ENCODE results near the gene ZNF681.
"Not testable (repeated sequence)": the region's sequence is repeated elsewhere in the genome, so short reads cannot be mapped to it uniquely, and the experiment has no call there.

The ZNF681 gene

GRCh38 chr19:23758187-23759074, at the start of gene ZNF681:
TSS of gene ZNF681 (minus strand) at chr19:23758891. CDS start at chr19:23758749, 142 bp downstream.
- peak; percentile 92 for DNase-seq

GRCh38 chr19:23804676-23805075, 46.0 kb upstream of the ZNF681 start:
- DNase-seq, result no peak

- DNase-seq, result peak; percentile 20
Measured at GRCh38 chr19:23802290-23802689, 43.6 kb upstream of the ZNF681 start.

- DNase-seq, result no peak
Measured at GRCh38 chr19:23801803-23802202, 43.1 kb upstream of the ZNF681 start.

- no peak for DNase-seq
Measured at GRCh38 chr19:23800868-23801267, 42.2 kb upstream of the ZNF681 start.

GRCh38 chr19:23800271-23800670, 41.6 kb upstream of the ZNF681 start:
- DNase-seq, result peak; percentile 48

GRCh38 chr19:23799321-23799720, 40.6 kb upstream of the ZNF681 start:
- DNase-seq, result peak; percentile 71

- no peak for DNase-seq
Measured at GRCh38 chr19:23795462-23795861, 36.8 kb upstream of the ZNF681 start.

- DNase-seq, result no peak
Measured at GRCh38 chr19:23792784-23793183, 34.1 kb upstream of the ZNF681 start.

- no peak for DNase-seq
Measured at GRCh38 chr19:23790641-23791488, 32.2 kb upstream of the ZNF681 start.

- no peak for DNase-seq
Measured at GRCh38 chr19:23789246-23789645, 30.6 kb upstream of the ZNF681 start.

- no peak for DNase-seq
Measured at GRCh38 chr19:23788411-23788810, 29.7 kb upstream of the ZNF681 start.

GRCh38 chr19:23787106-23787505, 28.4 kb upstream of the ZNF681 start:
- DNase-seq, result no peak

- no peak for DNase-seq
Measured at GRCh38 chr19:23785982-23786381, 27.3 kb upstream of the ZNF681 start.

GRCh38 chr19:23784274-23784673, 25.6 kb upstream of the ZNF681 start:
- DNase-seq, result no peak

GRCh38 chr19:23783636-23784035, 24.9 kb upstream of the ZNF681 start:
- no peak for DNase-seq

GRCh38 chr19:23779645-23780044, 21.0 kb upstream of the ZNF681 start:
- DNase-seq, result no peak

GRCh38 chr19:23778566-23778965, 19.9 kb upstream of the ZNF681 start:
- no peak for DNase-seq

- DNase-seq, result not testable (repeated sequence)
Measured at GRCh38 chr19:23778036-23778435, 19.3 kb upstream of the ZNF681 start.

GRCh38 chr19:23777216-23777615, 18.5 kb upstream of the ZNF681 start:
- DNase-seq, result no peak

- DNase-seq, result no peak
Measured at GRCh38 chr19:23776507-23777205, 18.0 kb upstream of the ZNF681 start.

GRCh38 chr19:23774524-23774971, 15.9 kb upstream of the ZNF681 start:
- no peak for DNase-seq

- DNase-seq, result no peak
Measured at GRCh38 chr19:23774106-23774505, 15.4 kb upstream of the ZNF681 start.

Measured in CD4-positive, alpha-beta T cell treated with Interleukin-12 subunit alpha and Interleukin-12 subunit beta, for 1 hour (primary cell).